A549 (cell line): ENCODE data around the gene CAMTA1. TPM values are rescaled to one million over a fixed set of nuclear protein-coding genes. Genes with fewer than 3 reads are reported as not detected.
"Not testable (repeated sequence)": the region's sequence is repeated elsewhere in the genome, so short reads cannot be mapped to it uniquely, and the experiment has no call there.

ENCODE experiments used
- ATAC-seq, 2 experiments: fragments of 200-7000 bp in 1 of 2; fragments of >200 bp in 1 of 2; cut with Nextera tagmentation in 1 of 2; cut with Tn5 transposase in 1 of 2; 3 replicates each; pipeline versions ENCODE4 v1.8.0 to v1.9.1; 2018 to 2020; ENCODE audit warnings: mild to moderate bottlenecking in 1 of 2, moderate library complexity in 1 of 2
- CTCF ChIA-PET: fragments of 300-600 bp; sonication (Branson Sonifier 250); formaldehyde crosslinking; extraction: SDS; loops from one replicate; lab custom pipeline; 2021; ENCODE audit warnings: antibody characterized with exemption, inconsistent platforms; lab: Yijun Ruan, JAX
- POLR2A ChIA-PET: fragments of 350-600 bp; formaldehyde crosslinking; extraction: SDS; loops from one replicate; lab custom pipeline; 2021; ENCODE audit warnings: antibody characterized with exemption, inconsistent platforms; lab: Yijun Ruan, JAX
- DNase-seq, 2 experiments: peaks; one replicate each; pipeline versions ENCODE4 v3.0.0 to v3.0.0-alpha.2; 2011 to 2016; ENCODE audit warnings: low read depth in 1 of 2, low spot score in 1 of 2
- FAIRE-seq: peaks from 2 replicates; lab custom pipeline; 2011; peaks lifted over from hg19 to GRCh38; lab: Jason Lieb, UNC
- H3K27ac ChIP-seq, 2 experiments: fragments of >200 bp; sonication (Bioruptor Twin); formaldehyde crosslinking; 3 replicates each; pipeline ENCODE4 v1.5.1; 2016 to 2017
- H3K4me1 ChIP-seq: fragments of >200 bp; sonication (Bioruptor Twin); formaldehyde crosslinking; 3 replicates; pipeline ENCODE4 v1.6.1; 2016
- H3K4me2 ChIP-seq: fragments of >200 bp; sonication (Bioruptor Twin); formaldehyde crosslinking; 3 replicates; pipeline ENCODE4 v1.6.1; 2016
- H3K4me3 ChIP-seq: fragments of >200 bp; sonication (Bioruptor Twin); formaldehyde crosslinking; 3 replicates; pipeline ENCODE4 v1.5.1; 2016
- H3K9me3 ChIP-seq: fragments of >200 bp; sonication (Bioruptor Twin); formaldehyde crosslinking; 3 replicates; pipeline ENCODE4 v1.6.1; 2016
- ATOH8 ChIP-seq: fragments of 250-450 bp; sonication (Bioruptor Pico); IDR thresholded peaks from 2 replicates; pipeline ENCODE4 v1.5.0; 2020; ENCODE audit warnings: low read depth, mild to moderate bottlenecking, moderate library complexity
- CHD2 ChIP-seq: fragments of 150-350 bp; IDR thresholded peaks from 2 replicates; pipeline ENCODE4 v1.6.1; 2014; ENCODE audit warnings: low read length; ENCODE audit not compliant: partially characterized antibody
- CHD4 ChIP-seq: fragments of 200-600 bp; sonication (generic); IDR thresholded peaks from 2 replicates; pipeline ENCODE4 v1.6.1; 2016; ENCODE audit warnings: antibody characterized with exemption, mild to moderate bottlenecking, borderline replicate concordance
- E2F6 ChIP-seq: IDR thresholded peaks from 2 replicates; pipeline ENCODE4 v1.6.1; 2012; ENCODE audit warnings: low read depth, borderline replicate concordance
- ELK1 ChIP-seq: fragments of 150-350 bp; IDR thresholded peaks from 2 replicates; pipeline ENCODE4 v1.6.1; 2014; ENCODE audit warnings: low read depth, mild to moderate bottlenecking, low read length
- EP300 ChIP-seq, 2 experiments: fragments of >200 bp; sonication (Bioruptor Twin); formaldehyde crosslinking; IDR thresholded peaks; 2 replicates in 1 of 2; 3 replicates in 1 of 2; pipeline ENCODE4 v1.6.1; 2016 to 2017
- FOSB ChIP-seq: fragments of 250-450 bp; sonication (Bioruptor Pico); IDR thresholded peaks from 2 replicates; pipeline ENCODE4 v1.5.0; 2020; ENCODE audit warnings: mild to moderate bottlenecking, moderate library complexity
- FOXS1 ChIP-seq: fragments of 250-450 bp; sonication (Bioruptor Pico); IDR thresholded peaks from 2 replicates; pipeline ENCODE4 v1.5.0; 2020; ENCODE audit warnings: mild to moderate bottlenecking, moderate library complexity
- HDAC2 ChIP-seq: fragments of 200-600 bp; sonication (generic); IDR thresholded peaks from 2 replicates; pipeline ENCODE4 v1.6.1; 2016
- HEYL ChIP-seq: fragments of 250-450 bp; sonication (Bioruptor Pico); IDR thresholded peaks from 2 replicates; pipeline ENCODE4 v1.8.0; 2021; ENCODE audit warnings: mild to moderate bottlenecking, moderate library complexity
- JUN ChIP-seq, 2 experiments: fragments of >200 bp; sonication (Bioruptor Twin); formaldehyde crosslinking; IDR thresholded peaks; 2 replicates in 1 of 2; 3 replicates in 1 of 2; pipeline ENCODE4 v1.6.1; 2016 to 2017
- NFE2L2 ChIP-seq: fragments of 150-350 bp; conservative IDR thresholded peaks from 2 replicates; pipeline ENCODE4 v1.6.1; 2014; ENCODE audit warnings: low read length
- NR3C1 ChIP-seq: fragments of >200 bp; sonication (Bioruptor Twin); formaldehyde crosslinking; IDR thresholded peaks from 3 replicates; pipeline ENCODE4 v1.6.1; 2017
- POLR2AphosphoS2 ChIP-seq: conservative IDR thresholded peaks from 2 replicates; pipeline ENCODE4 v1.6.1; 2012; ENCODE audit warnings: low read length, improper control_type of control experiment, inconsistent platforms
- RARB ChIP-seq: fragments of 250-450 bp; sonication (Bioruptor Pico); IDR thresholded peaks from 2 replicates; pipeline ENCODE4 v1.8.0; 2021; ENCODE audit warnings: mild to moderate bottlenecking, moderate library complexity
- RCOR1 ChIP-seq: fragments of 150-350 bp; IDR thresholded peaks from 2 replicates; pipeline ENCODE4 v1.6.1; 2014; ENCODE audit warnings: antibody characterized with exemption, low read length, low read depth
- RNF2 ChIP-seq: fragments of 200-600 bp; sonication (generic); IDR thresholded peaks from 2 replicates; pipeline ENCODE4 v1.6.1; 2016; ENCODE audit warnings: low read depth, mild to moderate bottlenecking, antibody characterized with exemption, moderate library complexity, borderline replicate concordance
- SMC3 ChIP-seq: fragments of >200 bp; sonication (Bioruptor Twin); formaldehyde crosslinking; IDR thresholded peaks from 3 replicates; pipeline ENCODE4 v1.6.1; 2018; ENCODE audit warnings: inconsistent platforms
- USF2 ChIP-seq: fragments of 450-650 bp; IDR thresholded peaks from 2 replicates; pipeline ENCODE4 v1.6.1; 2014; ENCODE audit warnings: antibody characterized with exemption
- ZFP36 ChIP-seq: fragments of 450-650 bp; IDR thresholded peaks from 2 replicates; pipeline ENCODE4 v1.6.1; 2014; ENCODE audit warnings: borderline replicate concordance; ENCODE audit not compliant: partially characterized antibody
- ZSCAN20 ChIP-seq: fragments of 250-450 bp; sonication (Bioruptor Pico); IDR thresholded peaks from 2 replicates; pipeline ENCODE4 v1.8.0; 2022; ENCODE audit warnings: mild to moderate bottlenecking, moderate library complexity
- WGBS: methylation state at CpG from one replicate; pipeline ENCODE4 v1.1.6; 2017; ENCODE audit errors: missing lambda C conversion rate; 5-methylcytosine and 5-hydroxymethylcytosine counted together
- polyA plus RNA-seq, 4 experiments: library from polyadenylated mRNA; depleted of rRNA in 3 of 4; stranded (reverse); fragments of >200 nt; fragmentation: RNase III in 1 of 4; extraction: RNeasy Plus Mini Kit Qiagen cat#74134 plus additional on column Dnase treatment in 1 of 4; gene quantifications; 2 replicates in 3 of 4; 3 replicates in 1 of 4; pipeline ENCODE4 v1.2.3, GENCODE V29; 2011 to 2017

Gene CAMTA1
- polyA plus RNA-seq, 2 of the 4 experiments (the other 2 are of a cell fraction) = 58.8 to 75.0 TPM

GRCh38 chr1:7692005-7692404, 906.8 kb downstream of the CAMTA1 start:
- 44% methylated on average over 3 of the region's 3 CpGs for WGBS

GRCh38 chr1:7693037-7693436, 907.8 kb downstream of the CAMTA1 start:
- H3K27ac ChIP-seq, H3K4me2 ChIP-seq, DNase-seq, FAIRE-seq, H3K4me1 ChIP-seq, POLR2A ChIA-PET, ATAC-seq, H3K4me3 ChIP-seq, H3K9me3 ChIP-seq: not testable (repeated sequence)
- CTCF ChIA-PET = interaction anchor here (1.8 kb wide), 1 partner anchor 25 kb away, joined by 14 read pairs; no protein-coding TSS in a partner anchor
- 14% methylated on average over 5 of the region's 5 CpGs for WGBS

More at GRCh38 chr1:7692005-7692404, 906.8 kb downstream of the CAMTA1 start:
- no peak for FAIRE-seq
- Histone ChIP-seq H3K4me1 (no peaks in the 10 kb centered on the region), H3K4me2 (no peak overlapping the region), H3K4me3 (no peak overlapping the region), H3K27ac (no peak overlapping the region), H3K9me3 (peaks cover 8% of the 10 kb centered on the region; the same call in 2 of the 3 replicates)
- ChIA-PET POLR2A (no interaction called here), CTCF (interaction anchor here (1.1 to 6.4 kb wide), 2 partner anchors 23 to 39 kb away, joined by 3 to 48 read pairs; no protein-coding TSS in a partner anchor)
- TF ChIP-seq USF2 (no peak), CHD2 (no peak), ZFP36 (no peak), SMC3 (no peak), ZSCAN20 (CRISPR knock-in tag) (no peak), EP300 (IDR thresholded peaks at IDR 0.05) (no peak), ELK1 (no peak), POLR2AphosphoS2 (no peak), HEYL (CRISPR knock-in tag) (no peak), ATOH8 (CRISPR knock-in tag) (no peak), HDAC2 (no peak), JUN (IDR thresholded peaks at IDR 0.05) (no peak), RCOR1 (no peak), RNF2 (no peak), CHD4 (no peak), FOXS1 (CRISPR knock-in tag) (no peak), RARB (no peak), NFE2L2 (no peak), E2F6 (no peak)
- no peak for ATAC-seq
- no peak for DNase-seq

- H3K27ac ChIP-seq = no peak overlapping the region
- peaks cover 8% of the 10 kb centered on the region; the same call in 2 of the 3 replicates for H3K9me3 ChIP-seq
- H3K4me3 ChIP-seq = no peak overlapping the region
- no peaks in the 10 kb centered on the region for H3K4me1 ChIP-seq
- CTCF ChIA-PET = interaction anchor here (1.8 kb wide), 1 partner anchor 26 kb away, joined by 14 read pairs; no protein-coding TSS in a partner anchor
- 0% methylated on average over 2 of the region's 2 CpGs for WGBS
- no peak overlapping the region for H3K4me2 ChIP-seq
- TF ChIP-seq E2F6 (no peak), NR3C1 (no peak), FOSB (CRISPR knock-in tag) (no peak), USF2 (peak; percentile 43; the same call in 1 of the 2 replicates), ZFP36 (no peak)
- POLR2A ChIA-PET = no interaction called here
- DNase-seq (no peak), ATAC-seq (no peak), FAIRE-seq (no peak)
Observed at GRCh38 chr1:7693662-7694061, 908.4 kb downstream of the CAMTA1 start.
